Fibroblast of skin of right quadriceps (primary cell): ENCODE results near the gene GOLGA6A.

Experiments used
- DNase-seq: peaks from one replicate; pipeline ENCODE4 v3.0.0-alpha.2; 2013

The GOLGA6A gene

DNA sequence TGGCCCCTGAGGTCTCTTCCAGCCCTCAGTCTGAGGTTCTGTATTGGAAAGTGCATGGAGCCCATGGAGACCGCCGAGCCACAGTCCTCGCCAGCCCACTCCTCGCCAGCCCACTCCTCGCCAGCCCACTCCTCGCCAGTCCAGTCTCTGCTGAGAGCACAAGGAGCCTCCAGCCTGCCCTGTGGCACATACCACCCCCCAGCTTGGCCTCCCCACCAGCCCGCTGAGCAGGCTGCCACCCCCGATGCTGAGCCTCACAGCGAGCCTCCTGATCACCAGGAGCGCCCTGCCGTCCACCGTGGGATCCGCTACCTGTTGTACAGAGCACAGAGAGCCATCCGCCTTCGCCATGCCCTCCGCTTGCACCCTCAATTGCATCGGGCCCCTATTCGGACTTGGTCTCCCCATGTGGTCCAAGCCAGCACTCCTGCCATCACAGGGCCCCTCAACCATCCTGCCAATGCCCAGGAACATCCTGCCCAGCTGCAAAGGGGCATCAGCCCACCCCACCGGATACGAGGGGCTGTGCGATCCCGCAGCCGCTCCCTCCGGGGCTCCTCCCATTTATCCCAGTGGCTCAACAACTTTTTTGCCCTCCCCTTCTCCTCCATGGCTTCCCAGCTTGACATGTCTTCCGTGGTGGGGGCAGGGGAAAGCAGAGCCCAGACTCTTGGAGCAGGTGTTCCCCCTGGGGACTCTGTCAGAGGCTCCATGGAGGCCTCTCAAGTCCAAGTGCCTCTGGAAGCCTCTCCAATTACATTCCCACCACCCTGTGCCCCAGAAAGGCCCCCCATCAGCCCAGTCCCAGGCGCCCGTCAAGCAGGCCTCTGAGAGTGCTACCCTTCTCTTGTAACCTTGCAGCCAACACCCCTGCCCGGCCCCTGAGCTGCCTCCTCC, 47.0 kb downstream of the GOLGA6A start:
- DNase-seq, result no peak

DNA sequence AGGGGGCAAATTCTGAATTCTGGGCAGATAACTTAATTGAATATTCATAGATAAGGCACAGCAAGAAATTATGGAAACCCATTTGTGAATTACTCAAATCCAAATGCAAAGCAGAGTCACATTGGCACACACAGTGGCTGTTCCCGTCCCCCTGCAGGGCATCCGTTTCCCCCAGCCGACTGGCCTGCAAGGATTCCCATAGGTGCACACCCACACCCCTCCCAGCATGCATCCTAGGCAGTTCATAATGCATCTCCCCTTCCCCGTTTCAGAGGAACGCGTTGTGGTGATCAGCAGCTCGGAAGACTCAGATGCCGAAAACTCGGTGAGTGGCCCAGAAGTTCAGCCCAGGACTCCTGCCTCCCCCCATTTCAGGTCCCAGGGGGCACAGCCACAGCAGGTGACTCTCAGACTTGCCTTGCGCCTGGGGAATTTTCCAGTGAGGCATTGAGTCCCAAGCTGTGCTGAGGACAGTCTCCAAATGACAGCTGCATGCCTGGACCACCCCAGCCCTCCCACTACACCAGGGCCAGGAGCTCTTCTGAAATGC, 48.1 kb downstream of the GOLGA6A start:
- no peak for DNase-seq

DNA sequence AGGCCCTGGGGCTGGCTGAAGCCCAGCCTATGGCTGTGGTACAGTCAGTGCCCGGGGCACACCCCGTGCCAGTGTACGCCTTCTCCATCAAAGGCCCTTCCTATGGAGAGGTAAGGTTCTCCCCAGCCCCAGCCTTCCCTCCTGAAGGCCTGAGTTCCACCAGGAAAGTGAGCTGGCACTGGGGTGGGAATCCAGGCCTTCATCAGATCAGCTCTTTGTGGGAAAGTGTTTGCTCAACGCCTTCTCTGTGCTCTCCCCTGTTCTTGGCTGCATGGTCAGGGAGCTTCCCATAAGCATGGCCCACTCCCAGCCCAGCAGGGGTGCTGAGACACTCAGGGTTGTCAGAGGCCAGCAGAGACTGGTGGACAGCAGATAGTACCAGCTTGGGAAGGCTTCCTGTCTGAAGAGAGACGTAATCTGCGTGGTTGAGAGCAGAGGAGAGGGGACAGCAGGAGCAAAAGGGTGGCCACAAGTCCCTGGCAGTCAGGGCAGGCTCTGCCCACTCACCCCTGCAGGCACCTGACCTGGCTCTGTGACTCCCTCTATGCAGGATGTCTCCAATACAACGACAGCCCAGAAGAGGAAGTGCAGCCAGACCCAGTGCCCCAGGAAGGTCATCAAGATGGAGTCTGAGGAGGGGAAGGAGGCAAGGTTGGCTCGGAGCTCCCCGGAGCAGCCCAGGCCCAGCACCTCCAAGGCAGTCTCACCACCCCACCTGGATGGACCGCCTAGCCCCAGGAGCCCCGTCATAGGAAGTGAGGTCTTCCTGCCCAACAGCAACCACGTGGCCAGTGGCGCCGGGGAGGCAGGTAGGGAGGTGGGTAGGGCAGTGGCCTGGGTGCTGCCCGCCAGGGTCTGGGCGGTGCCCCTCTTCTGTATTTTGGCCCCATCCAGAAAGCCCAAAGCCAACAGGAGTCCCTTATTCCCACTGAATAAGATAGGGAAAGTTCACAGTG, 49.5 kb downstream of the GOLGA6A start:
- DNase-seq, result no peak

DNA sequence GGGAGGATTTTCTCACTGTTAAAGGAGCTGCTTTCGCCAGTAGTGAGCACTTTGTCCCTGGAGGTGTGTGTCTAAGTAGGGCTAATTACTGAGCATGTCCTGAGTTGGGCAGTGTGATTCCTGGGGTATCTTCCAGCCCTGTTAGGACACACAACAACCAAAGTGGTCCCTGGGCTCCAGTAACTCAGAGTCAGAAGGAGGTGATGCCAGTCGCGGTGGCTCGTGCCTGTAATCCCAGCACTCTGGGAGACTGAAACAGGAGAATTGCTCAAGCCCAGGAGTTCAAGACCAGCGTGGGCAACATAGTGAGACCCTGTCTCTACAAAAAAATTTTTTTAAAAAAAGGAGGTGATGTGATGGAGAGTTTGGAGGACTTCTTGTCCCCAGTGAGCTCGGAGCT, 50.3 kb downstream of the GOLGA6A start:
- no peak for DNase-seq

DNA sequence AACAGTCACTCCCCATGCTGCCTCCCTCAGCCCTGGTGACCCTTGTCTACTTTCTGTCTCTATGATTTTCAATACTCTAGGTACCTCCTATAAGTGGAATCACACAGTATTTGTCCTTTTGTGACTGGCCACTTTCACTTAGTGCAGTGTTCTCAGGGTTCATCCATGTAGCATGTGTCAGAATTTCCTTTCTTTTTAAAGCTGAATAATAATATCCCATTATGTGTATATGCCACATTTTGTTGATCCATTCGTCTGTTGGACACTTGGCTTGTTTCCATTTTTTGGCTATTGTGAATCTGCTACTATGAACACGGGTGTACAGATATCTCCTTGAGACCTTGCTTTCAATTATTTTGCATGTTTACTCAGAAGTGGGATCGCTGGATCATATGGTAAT, 53.7 kb downstream of the GOLGA6A start:
- no peak for DNase-seq

DNA sequence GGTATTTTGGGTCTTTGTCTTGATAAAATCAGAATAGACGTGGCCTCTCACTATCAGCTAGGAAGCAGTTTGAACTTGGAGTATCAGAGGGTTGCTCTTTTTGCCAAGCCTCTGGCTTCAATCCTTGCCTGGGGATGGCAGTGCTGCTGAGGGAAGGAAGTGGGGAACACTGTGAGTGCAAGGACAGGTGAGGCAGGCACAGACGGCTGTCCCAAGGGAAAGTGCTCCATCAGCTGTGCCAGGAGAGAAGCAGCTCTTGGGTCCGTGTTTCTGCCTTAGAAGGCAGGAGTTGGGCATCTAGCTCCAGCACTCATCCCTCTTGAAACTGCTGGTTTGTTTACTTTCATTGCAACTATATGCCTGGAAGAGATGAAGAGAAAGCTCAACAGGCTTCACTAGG, 54.7 kb downstream of the GOLGA6A start:
- no peak for DNase-seq

DNA sequence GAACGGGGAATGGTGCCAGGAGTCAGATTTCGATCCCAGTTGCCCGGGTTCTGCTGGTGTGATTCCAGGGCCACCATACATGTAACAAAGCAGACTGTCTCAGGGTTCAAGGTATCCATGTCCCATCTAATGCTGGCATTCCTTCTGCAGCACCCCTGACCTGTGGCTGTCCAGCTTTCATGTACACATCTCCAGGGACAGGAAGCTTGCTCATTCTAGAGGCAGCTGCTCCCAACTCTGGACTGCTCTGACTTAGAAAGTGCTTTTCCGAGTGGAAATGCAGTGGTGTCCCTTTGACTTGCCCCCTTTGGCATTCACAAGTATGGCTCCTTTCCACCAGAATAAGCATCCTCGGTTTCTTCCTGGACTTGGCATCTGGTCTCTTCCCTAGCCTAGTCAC, 56.9 kb downstream of the GOLGA6A start:
- DNase-seq, result no peak

DNA sequence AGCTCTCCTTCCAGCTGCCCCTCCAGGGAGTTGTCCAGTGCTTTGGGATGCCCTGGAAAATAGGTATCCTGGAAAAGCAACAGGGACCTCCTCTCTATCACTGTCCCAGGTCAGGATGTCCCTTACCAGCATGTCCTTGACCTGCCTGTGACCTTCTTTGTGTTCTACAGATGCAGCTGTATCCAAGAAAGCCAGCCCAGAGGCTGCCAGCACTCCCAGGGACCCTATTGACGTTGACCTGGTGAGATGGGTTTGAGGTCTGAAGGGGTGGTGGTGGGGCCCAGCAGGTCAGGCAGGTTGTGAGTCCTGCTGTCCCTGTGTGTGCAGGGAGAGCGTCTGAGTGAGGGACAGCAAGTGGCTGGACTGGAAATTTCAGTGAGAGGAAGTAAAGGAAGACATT, 57.7 kb downstream of the GOLGA6A start:
- DNase-seq, result no peak

DNA sequence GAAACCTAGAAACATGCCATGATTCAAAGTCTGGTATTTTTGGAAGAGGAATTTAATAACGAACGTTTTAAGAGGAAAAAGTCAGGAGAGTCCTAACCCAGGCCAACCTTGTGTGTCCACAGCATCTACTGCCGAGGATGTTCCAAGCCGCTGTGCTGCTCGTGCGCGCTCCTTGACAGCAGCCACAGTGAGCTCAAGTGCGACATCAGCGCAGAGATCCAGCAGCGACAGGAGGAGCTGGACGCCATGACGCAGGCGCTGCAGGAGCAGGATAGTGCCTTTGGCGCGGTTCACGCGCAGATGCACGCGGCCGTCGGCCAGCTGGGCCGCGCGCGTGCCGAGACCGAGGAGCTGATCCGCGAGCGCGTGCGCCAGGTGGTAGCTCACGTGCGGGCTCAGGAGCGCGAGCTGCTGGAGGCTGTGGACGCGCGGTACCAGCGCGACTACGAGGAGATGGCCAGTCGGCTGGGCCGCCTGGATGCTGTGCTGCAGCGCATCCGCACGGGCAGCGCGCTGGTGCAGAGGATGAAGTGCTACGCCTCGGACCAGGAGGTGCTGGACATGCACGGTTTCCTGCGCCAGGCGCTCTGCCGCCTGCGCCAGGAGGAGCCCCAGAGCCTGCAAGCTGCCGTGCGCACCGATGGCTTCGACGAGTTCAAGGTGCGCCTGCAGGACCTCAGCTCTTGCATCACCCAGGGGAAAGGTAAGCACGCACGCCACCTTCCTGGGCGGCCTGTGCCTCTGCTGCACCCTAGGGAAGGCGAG, 59.5 kb downstream of the GOLGA6A start:
- DNase-seq, result no peak
